K562 (cell line): ENCODE results near the gene CENPU. TPM values are rescaled to one million over a fixed set of nuclear protein-coding genes. Genes with fewer than 3 reads are reported as not detected.

ENCODE experiments used
- ATAC-seq: fragments of 200-7000 bp; cut with Tn5 transposase; 3 replicates; pipeline ENCODE4 v1.9.1; 2020; ENCODE audit warnings: moderate library complexity
- BruUV-seq: library from RNA; stranded (reverse); fragments of 400-500 nt; replicated peaks from 2 replicates; lab custom pipeline; 2021; lab: Mats Ljungman, UMichigan
- CTCF ChIA-PET: fragments of 300-600 bp; formaldehyde crosslinking; extraction: SDS; loops from one replicate; lab custom pipeline; 2021; ENCODE audit warnings: low intra/inter-chr PET ratio; lab: Yijun Ruan, JAX
- POLR2A ChIA-PET: fragments of 300-600, 350-650 bp; sonication (Branson Sonifier 250); formaldehyde crosslinking; extraction: SDS; loops from one replicate; lab custom pipeline; 2021; ENCODE audit warnings: antibody characterized with exemption, inconsistent platforms; lab: Yijun Ruan, JAX
- DNase-seq, 4 experiments: peaks; one replicate each; pipeline versions ENCODE4 v3.0.0 to v3.0.0-alpha.2; 2011 to 2018; ENCODE audit warnings: low spot score in 3 of 4, mixed read lengths in 3 of 4; ENCODE audit errors: extremely low read depth in 1 of 4
- FAIRE-seq: peaks from 2 replicates; lab custom pipeline; 2011; peaks lifted over from hg19 to GRCh38; lab: Jason Lieb, UNC
- H2AFZ ChIP-seq: 2 replicates; pipeline ENCODE4 v1.6.0; 2011; ENCODE audit warnings: low read depth, low read length, control low read depth, inconsistent platforms
- H3K27ac ChIP-seq: fragments of 200-600 bp; 3 replicates; pipeline ENCODE4 v1.8.0; 2011; ENCODE audit warnings: low read depth, mild to moderate bottlenecking, control low read depth, inconsistent platforms, low read length, moderate library complexity, mixed read lengths; ENCODE audit errors: extremely low read depth
- H3K27me3 ChIP-seq, 2 experiments: fragments of 300-600 bp in 1 of 2; 2 replicates in 1 of 2; 3 replicates in 1 of 2; pipeline versions ENCODE4 v1.6.0 to v1.8.0; 2011; ENCODE audit warnings: inconsistent platforms in 2 of 2, low read length in 2 of 2, mild to moderate bottlenecking in 1 of 2, mixed read lengths in 1 of 2, moderate library complexity in 1 of 2; ENCODE audit not compliant: control insufficient read depth in 2 of 2, insufficient read depth in 2 of 2
- H3K36me3 ChIP-seq: fragments of 300-600 bp; 3 replicates; pipeline ENCODE4 v1.8.0; 2011; ENCODE audit warnings: mild to moderate bottlenecking, low read length, inconsistent platforms; ENCODE audit not compliant: control insufficient read depth, insufficient read depth
- H3K4me1 ChIP-seq, 2 experiments: fragments of 200-600 bp in 1 of 2; replicated peaks in 1 of 2; 2 replicates in 1 of 2; 3 replicates in 1 of 2; pipeline versions ENCODE4 v1.5.1 to v1.8.0; 2011; ENCODE audit warnings: inconsistent platforms in 2 of 2, low read length in 2 of 2, mild to moderate bottlenecking in 1 of 2, mixed read lengths in 1 of 2, moderate library complexity in 1 of 2; ENCODE audit not compliant: control insufficient read depth in 2 of 2, insufficient read depth in 2 of 2
- H3K4me2 ChIP-seq: 2 replicates; pipeline ENCODE4 v1.6.1; 2011; ENCODE audit warnings: low read length, control low read depth, inconsistent platforms, mixed read lengths; ENCODE audit not compliant: insufficient read depth
- H3K4me3 ChIP-seq: fragments of 200-600 bp; sonication (generic), shearing (Covaris generic); 2 replicates; pipeline ENCODE4 v1.5.1; 2016; ENCODE audit warnings: control low read depth, inconsistent platforms
- H3K79me2 ChIP-seq: fragments of 200-600 bp; 3 replicates; pipeline ENCODE4 v1.8.0; 2011; ENCODE audit warnings: low read length, inconsistent platforms; ENCODE audit not compliant: control insufficient read depth, insufficient read depth
- H3K9ac ChIP-seq, 2 experiments: 2 replicates each; pipeline versions ENCODE4 v1.6.0 to v1.6.1; 2011; ENCODE audit warnings: low read depth in 2 of 2, low read length in 2 of 2, control low read depth in 1 of 2, inconsistent platforms in 1 of 2, mild to moderate bottlenecking in 1 of 2, mixed read lengths in 1 of 2; ENCODE audit not compliant: insufficient read depth in 1 of 2
- H3K9me1 ChIP-seq: one replicate; pipeline ENCODE4 v1.6.0; 2011; ENCODE audit warnings: inconsistent platforms, mild to moderate bottlenecking, low read length, moderate library complexity; ENCODE audit not compliant: control insufficient read depth, insufficient read depth
- H3K9me3 ChIP-seq: replicated peaks from 2 replicates; pipeline ENCODE4 v1.5.1; 2011; ENCODE audit warnings: low read depth, low read length, inconsistent platforms; ENCODE audit not compliant: control insufficient read depth, insufficient read depth
- H4K20me1 ChIP-seq: replicated peaks from 2 replicates; pipeline ENCODE4 v1.6.1; 2011; ENCODE audit warnings: low read length, inconsistent platforms, mixed read lengths; ENCODE audit not compliant: control insufficient read depth, insufficient read depth
- CBFA2T3 ChIP-seq: fragments of 450-650 bp; IDR thresholded peaks from 2 replicates; pipeline ENCODE4 v1.6.1; 2017
- KDM1A ChIP-seq, 2 experiments: fragments of 450-650 bp; IDR thresholded peaks; 2 replicates each; pipeline ENCODE4 v1.6.1; 2016; ENCODE audit warnings: mild to moderate bottlenecking in 2 of 2
- KHSRP ChIP-seq: fragments of 450-650 bp; IDR thresholded peaks from 2 replicates; pipeline ENCODE4 v1.6.1; 2017
- NCOA2 ChIP-seq, 2 experiments: fragments of 450-650 bp; IDR thresholded peaks; 2 replicates each; pipeline ENCODE4 v1.6.1; 2018; ENCODE audit warnings: mild to moderate bottlenecking in 2 of 2, moderate library complexity in 1 of 2; ENCODE audit not compliant: partially characterized antibody in 2 of 2
- NCOA6 ChIP-seq: fragments of 450-650 bp; IDR thresholded peaks from 2 replicates; pipeline ENCODE4 v1.6.1; 2017; ENCODE audit warnings: mild to moderate bottlenecking
- NEUROD1 ChIP-seq: fragments of 150-350 bp; IDR thresholded peaks from 2 replicates; pipeline ENCODE4 v1.6.1; 2014; ENCODE audit warnings: borderline replicate concordance, low read length, low read depth; ENCODE audit not compliant: partially characterized antibody
- NR2C2 ChIP-seq, 2 experiments: fragments of 200-800 bp in 1 of 2; sonication (Bioruptor generic) in 1 of 2; sonication (generic) in 1 of 2; formaldehyde crosslinking in 1 of 2; IDR thresholded peaks; 2 replicates each; pipeline versions ENCODE4 v1.6.1 to v1.8.0; 2016 to 2022; ENCODE audit warnings: mild to moderate bottlenecking in 1 of 2, missing compliant biosample characterization in 1 of 2, missing genetic modification characterization in 1 of 2, missing genetic modification reagents in 1 of 2
- POLR2B ChIP-seq: fragments of 450-650 bp; IDR thresholded peaks from 2 replicates; pipeline ENCODE4 v1.6.1; 2018; ENCODE audit warnings: low read depth; ENCODE audit not compliant: partially characterized antibody
- STAG1 ChIP-seq: sonication (generic); formaldehyde crosslinking; IDR thresholded peaks from 2 replicates; pipeline ENCODE4 v1.5.0; 2020; ENCODE audit warnings: missing genetic modification reagents, borderline replicate concordance
- TCF3 ChIP-seq: sonication (generic); formaldehyde crosslinking; IDR thresholded peaks from 2 replicates; pipeline ENCODE4 v1.4.0; 2020; ENCODE audit warnings: mild to moderate bottlenecking, missing genetic modification reagents
- TGIF2 ChIP-seq: sonication (generic); formaldehyde crosslinking; IDR thresholded peaks from 2 replicates; pipeline ENCODE4 v1.8.1; 2022; ENCODE audit warnings: mild to moderate bottlenecking, missing genetic modification reagents, moderate library complexity
- ZNF124 ChIP-seq: sonication (generic); formaldehyde crosslinking; IDR thresholded peaks from 2 replicates; pipeline ENCODE4 v1.8.1; 2022; ENCODE audit warnings: missing genetic modification reagents
- ZNF41 ChIP-seq: fragments of 250-450 bp; sonication (Bioruptor Pico); conservative IDR thresholded peaks from 2 replicates; pipeline ENCODE4 v1.4.0; 2020; ENCODE audit warnings: mild to moderate bottlenecking
- WGBS: fragments of 100-300 bp; shearing (Covaris generic); methylation state at CpG from one replicate; pipeline ENCODE4 v1.1.6; 2016; ENCODE audit warnings: low coverage, mixed read lengths; ENCODE audit not compliant: insufficient coverage; ENCODE audit errors: missing lambda C conversion rate; 5-methylcytosine and 5-hydroxymethylcytosine counted together
- in situ Hi-C: fragments of 300-500 bp; cut with MboI; formaldehyde crosslinking; loops from 4 replicates; pipeline ENCODE4 v1.15.0; 2018; ENCODE audit warnings: inconsistent platforms, mixed read lengths
- intact Hi-C: fragments of 100-400 bp; cut with micrococcal nuclease; formaldehyde crosslinking; loops from 2 replicates; pipeline ENCODE4 v1.14.2; 2022
- polyA plus RNA-seq, 8 experiments: library from polyadenylated mRNA; depleted of rRNA in 4 of 8; stranded (reverse) in 5 of 8; unstranded in 3 of 8; fragments of >200 nt; fragmentation: Nextera tagmentation in 2 of 8; fragmentation: Illumina TruSeq in 1 of 8; extraction: Ambion mirVana in 2 of 8; extraction: Trizol in 1 of 8; gene quantifications; 2 replicates each; pipeline versions ENCODE4 v1.2.1 to v1.2.3, GENCODE V29; 2011 to 2014; ENCODE audit warnings: inconsistent platforms in 1 of 8, missing spikeins in 1 of 8
- total RNA-seq, 7 experiments: library from RNA; depleted of rRNA in 6 of 7; stranded (reverse); fragments of >200 nt in 6 of 7; fragmentation: Illumina TruSeq in 2 of 7; extraction: Trizol in 2 of 7; gene quantifications; 2 replicates each; pipeline versions ENCODE4 v1.2.1 to v1.2.3, GENCODE V29; 2011 to 2021; ENCODE audit warnings: low replicate concordance in 1 of 7
- TF ChIP-seq, protein P1 (sequence below): fragments of 250-450 bp; sonication (Bioruptor Pico); IDR thresholded peaks from 2 replicates; pipeline ENCODE4 v1.8.0; 2022; ENCODE audit warnings: inconsistent platforms, mild to moderate bottlenecking, moderate library complexity, borderline replicate concordance
- TF ChIP-seq, protein P2 (sequence below), 2 experiments: IDR thresholded peaks in 1 of 2; conservative IDR thresholded peaks in 1 of 2; 2 replicates each; pipeline ENCODE4 v1.6.1; 2016; ENCODE audit warnings: low read depth in 2 of 2, mild to moderate bottlenecking in 1 of 2, missing compliant biosample characterization in 1 of 2, missing genetic modification characterization in 1 of 2, moderate library complexity in 1 of 2
- TF ChIP-seq, protein P3 (sequence below): fragments of 450-650 bp; formaldehyde crosslinking; conservative IDR thresholded peaks from 2 replicates; pipeline ENCODE4 v1.4.0; 2022; ENCODE audit warnings: mild to moderate bottlenecking, missing genetic modification characterization

CENPU gene
- total and polyA plus RNA-seq, 9 of the 15 experiments (the other 6 are each of a cell fraction or from before 2014, with no cell fraction given), result 39.4 to 98.7 (median 84.3) TPM

DNA sequence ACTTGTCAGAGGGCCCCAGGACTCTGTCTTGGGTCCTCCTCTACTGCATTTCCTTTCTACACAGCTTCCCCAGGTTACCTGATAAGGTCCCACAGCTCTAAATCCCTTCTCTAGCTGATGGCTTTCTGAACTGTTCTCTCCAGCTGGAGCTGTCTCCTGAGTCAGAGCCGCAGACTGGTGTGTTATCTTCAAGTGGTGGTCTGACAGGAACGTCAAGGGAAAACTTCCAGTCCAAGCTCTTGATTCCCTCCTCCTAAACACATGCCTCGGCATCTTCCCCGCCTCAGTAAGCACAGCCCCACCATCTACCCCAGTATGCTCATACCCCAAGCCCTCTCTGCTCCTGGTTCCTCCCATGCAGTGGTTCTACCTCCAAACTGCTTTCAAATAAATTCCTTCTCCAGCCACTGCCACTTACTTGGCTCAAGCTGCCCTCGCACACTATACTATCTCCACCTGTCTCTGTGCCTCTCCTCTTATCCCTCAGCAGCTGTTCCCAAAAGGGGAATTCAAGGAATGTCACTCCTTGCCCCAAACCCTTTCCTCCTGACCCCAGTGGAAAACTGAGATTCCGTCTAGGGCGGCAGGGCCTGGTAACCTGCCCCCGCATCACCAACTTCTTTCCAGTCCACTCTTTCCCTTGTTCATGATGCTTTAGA is 17.2 kb upstream of the CENPU start:
- intact Hi-C loops (no loop called here), in situ Hi-C loops (no loop called here)
- peak in 2 of 4 experiments; percentile 22 to 32 for DNase-seq
- Histone ChIP-seq H3K27ac (no peak overlapping the region), H3K4me2 (no peak overlapping the region), H3K9me3 (no peaks in the 10 kb centered on the region), H4K20me1 (no peaks in the 10 kb centered on the region), H3K79me2 (no peaks in the 10 kb centered on the region), H3K4me3 (no peak overlapping the region), H3K36me3 (no peaks in the 10 kb centered on the region), H3K9me1 (no peaks in the 10 kb centered on the region), H2AFZ (no peak overlapping the region), H3K9ac (no peak overlapping the region), H3K4me1 (peaks cover 18 to 19% of the 10 kb centered on the region in 2 experiments), H3K27me3 (no peaks in the 10 kb centered on the region)
- no peak for FAIRE-seq
- CTCF ChIA-PET, result no interaction called here
- peak; percentile 36; the same call in 2 of the 3 replicates for ATAC-seq
- 39% methylated on average over 8 of the region's 8 CpGs for WGBS
- POLR2A ChIA-PET, result interaction anchor here (0.6 to 1.0 kb wide), 4 partner anchors 9 to 1813 kb away, joined by 3 to 4 read pairs (median 3); partner anchors contain the start of gene CENPU
- no TSS peak for BruUV-seq
- no peak for TF ChIP-seq STAG1 (CRISPR knock-in tag)
- TF ChIP-seq KDM1A (IDR thresholded peaks at IDR 0.05), result no peak
- TF ChIP-seq, protein P1, sequence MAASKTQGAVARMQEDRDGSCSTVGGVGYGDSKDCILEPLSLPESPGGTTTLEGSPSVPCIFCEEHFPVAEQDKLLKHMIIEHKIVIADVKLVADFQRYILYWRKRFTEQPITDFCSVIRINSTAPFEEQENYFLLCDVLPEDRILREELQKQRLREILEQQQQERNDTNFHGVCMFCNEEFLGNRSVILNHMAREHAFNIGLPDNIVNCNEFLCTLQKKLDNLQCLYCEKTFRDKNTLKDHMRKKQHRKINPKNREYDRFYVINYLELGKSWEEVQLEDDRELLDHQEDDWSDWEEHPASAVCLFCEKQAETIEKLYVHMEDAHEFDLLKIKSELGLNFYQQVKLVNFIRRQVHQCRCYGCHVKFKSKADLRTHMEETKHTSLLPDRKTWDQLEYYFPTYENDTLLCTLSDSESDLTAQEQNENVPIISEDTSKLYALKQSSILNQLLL, result no peak
- TF ChIP-seq, protein P2, sequence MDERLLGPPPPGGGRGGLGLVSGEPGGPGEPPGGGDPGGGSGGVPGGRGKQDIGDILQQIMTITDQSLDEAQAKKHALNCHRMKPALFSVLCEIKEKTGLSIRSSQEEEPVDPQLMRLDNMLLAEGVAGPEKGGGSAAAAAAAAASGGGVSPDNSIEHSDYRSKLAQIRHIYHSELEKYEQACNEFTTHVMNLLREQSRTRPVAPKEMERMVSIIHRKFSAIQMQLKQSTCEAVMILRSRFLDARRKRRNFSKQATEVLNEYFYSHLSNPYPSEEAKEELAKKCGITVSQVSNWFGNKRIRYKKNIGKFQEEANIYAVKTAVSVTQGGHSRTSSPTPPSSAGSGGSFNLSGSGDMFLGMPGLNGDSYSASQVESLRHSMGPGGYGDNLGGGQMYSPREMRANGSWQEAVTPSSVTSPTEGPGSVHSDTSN (CRISPR knock-in tag; IDR thresholded peaks at IDR 0.05; ENCODE audit: low read depth), result no peak
- TF ChIP-seq, protein P2 (tag; conservative IDR thresholded peaks at IDR 0.05; ENCODE audit: low read depth), result no peak
- TF ChIP-seq ZNF41 (CRISPR knock-in tag), result no peak
- no peak for TF ChIP-seq NEUROD1
- no peak for TF ChIP-seq NCOA2 (IDR thresholded peaks at IDR 0.05; ENCODE audit: partially characterized antibody in 2 of 2)
- 0 out of 2 replicates have a peak, but pooled peaks have one; percentile 28 for TF ChIP-seq TCF3 (CRISPR knock-in tag)
- TF ChIP-seq TGIF2 (CRISPR knock-in tag), result no peak
- TF ChIP-seq CBFA2T3, result peak; percentile 24; the same call in 1 of the 2 replicates
- no peak for TF ChIP-seq ZNF124 (CRISPR knock-in tag)
- TF ChIP-seq, protein P3, sequence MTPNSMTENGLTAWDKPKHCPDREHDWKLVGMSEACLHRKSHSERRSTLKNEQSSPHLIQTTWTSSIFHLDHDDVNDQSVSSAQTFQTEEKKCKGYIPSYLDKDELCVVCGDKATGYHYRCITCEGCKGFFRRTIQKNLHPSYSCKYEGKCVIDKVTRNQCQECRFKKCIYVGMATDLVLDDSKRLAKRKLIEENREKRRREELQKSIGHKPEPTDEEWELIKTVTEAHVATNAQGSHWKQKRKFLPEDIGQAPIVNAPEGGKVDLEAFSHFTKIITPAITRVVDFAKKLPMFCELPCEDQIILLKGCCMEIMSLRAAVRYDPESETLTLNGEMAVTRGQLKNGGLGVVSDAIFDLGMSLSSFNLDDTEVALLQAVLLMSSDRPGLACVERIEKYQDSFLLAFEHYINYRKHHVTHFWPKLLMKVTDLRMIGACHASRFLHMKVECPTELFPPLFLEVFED, result no peak
- no peak for TF ChIP-seq NCOA6
- no peak for TF ChIP-seq KHSRP
- TF ChIP-seq POLR2B, result no peak
- TF ChIP-seq NR2C2 (CRISPR knock-in tag; IDR thresholded peaks at IDR 0.05), result no peak
- TF ChIP-seq NR2C2 (tag; IDR thresholded peaks at IDR 0.05), result no peak
